WTC11 (cell line): Measurements from ENCODE around the gene CDK17. TPM values are rescaled to one million over a fixed set of nuclear protein-coding genes. Genes with fewer than 3 reads are reported as not detected.

Experiments
- ATAC-seq: fragments of 200-7000 bp; cut with Tn5 transposase; 2 replicates; pipeline ENCODE4 v1.10.0; 2021; ENCODE audit warnings: mild to moderate bottlenecking, moderate library complexity
- CTCF ChIA-PET: fragments of 300-600 bp; sonication (Branson Sonifier 250); formaldehyde crosslinking; loops from one replicate; lab custom pipeline; 2021; ENCODE audit warnings: antibody characterized with exemption; lab: Charles Lee
- POLR2A ChIA-PET: fragments of 350-600 bp; sonication (Branson Sonifier 250); formaldehyde crosslinking; loops from one replicate; lab custom pipeline; 2021; ENCODE audit warnings: antibody characterized with exemption; lab: Charles Lee
- DNase-seq: peaks from one replicate; pipeline ENCODE4 v3.0.0; 2021; ENCODE audit warnings: low spot score
- H3K27ac Mint-ChIP-seq: 2 replicates; pipeline ENCODE4 v1.8.0; 2021; ENCODE audit warnings: mixed read lengths
- H3K27me3 Mint-ChIP-seq: 2 replicates; pipeline ENCODE4 v1.8.0; 2021; ENCODE audit warnings: low read depth, mild to moderate bottlenecking, moderate library complexity, mixed read lengths
- H3K36me3 Mint-ChIP-seq: 2 replicates; pipeline ENCODE4 v1.8.0; 2021; ENCODE audit warnings: mixed read lengths
- H3K4me1 Mint-ChIP-seq: 2 replicates; pipeline ENCODE4 v1.8.0; 2022; ENCODE audit warnings: mixed read lengths
- H3K4me3 Mint-ChIP-seq: 2 replicates; pipeline ENCODE4 v1.8.0; 2021; ENCODE audit warnings: mild to moderate bottlenecking, moderate library complexity, mixed read lengths
- H3K9me3 Mint-ChIP-seq: 2 replicates; pipeline ENCODE4 v1.8.0; 2021; ENCODE audit warnings: mixed read lengths
- AFF4 ChIP-seq: sonication (generic); formaldehyde crosslinking; IDR thresholded peaks from 2 replicates; pipeline ENCODE4 v1.8.1; 2023; ENCODE audit warnings: mild to moderate bottlenecking, missing genetic modification reagents, borderline replicate concordance
- ATF2 ChIP-seq: sonication (generic); formaldehyde crosslinking; IDR thresholded peaks from 2 replicates; pipeline ENCODE4 v1.8.1; 2022; ENCODE audit warnings: low read depth, missing genetic modification reagents, borderline replicate concordance
- ATF6 ChIP-seq: sonication (generic); formaldehyde crosslinking; IDR thresholded peaks from 2 replicates; pipeline ENCODE4 v1.8.1; 2023; ENCODE audit warnings: mild to moderate bottlenecking, missing genetic modification reagents
- ELF4 ChIP-seq: sonication (generic); formaldehyde crosslinking; IDR thresholded peaks from 2 replicates; pipeline ENCODE4 v1.8.1; 2022; ENCODE audit warnings: low read depth, mild to moderate bottlenecking, moderate library complexity, missing genetic modification reagents
- FOXJ3 ChIP-seq: sonication (generic); formaldehyde crosslinking; IDR thresholded peaks from 2 replicates; pipeline ENCODE4 v1.9.0; 2021; ENCODE audit warnings: missing genetic modification reagents, mild to moderate bottlenecking, borderline replicate concordance
- JAZF1 ChIP-seq: fragments of 250-450 bp; sonication (Bioruptor Pico); IDR thresholded peaks from 2 replicates; pipeline ENCODE4 v1.9.0; 2021; ENCODE audit warnings: moderate library complexity, mild to moderate bottlenecking, inconsistent platforms
- JUN ChIP-seq: sonication (generic); formaldehyde crosslinking; IDR thresholded peaks from 2 replicates; pipeline ENCODE4 v1.8.0; 2023; ENCODE audit warnings: mild to moderate bottlenecking, missing genetic modification reagents
- NR2C2 ChIP-seq: sonication (generic); formaldehyde crosslinking; IDR thresholded peaks from 2 replicates; pipeline ENCODE4 v1.8.0; 2022; ENCODE audit warnings: mild to moderate bottlenecking, missing genetic modification reagents
- PRRX2 ChIP-seq: fragments of 250-450 bp; sonication (Bioruptor Pico); IDR thresholded peaks from 2 replicates; pipeline ENCODE4 v1.8.0; 2021; ENCODE audit warnings: mild to moderate bottlenecking
- SOX15 ChIP-seq: fragments of 250-450 bp; sonication (Bioruptor Pico); IDR thresholded peaks from 2 replicates; pipeline ENCODE4 v1.9.0; 2021; ENCODE audit warnings: mild to moderate bottlenecking
- SP1 ChIP-seq: sonication (generic); formaldehyde crosslinking; conservative IDR thresholded peaks from 2 replicates; pipeline ENCODE4 v1.8.1; 2022; ENCODE audit warnings: missing genetic modification reagents
- TEAD1 ChIP-seq: sonication (generic); formaldehyde crosslinking; IDR thresholded peaks from 2 replicates; pipeline ENCODE4 v1.8.0; 2022; ENCODE audit warnings: mild to moderate bottlenecking, missing genetic modification reagents
- TEAD4 ChIP-seq: sonication (generic); formaldehyde crosslinking; IDR thresholded peaks from 2 replicates; pipeline ENCODE4 v1.8.0; 2022; ENCODE audit warnings: mild to moderate bottlenecking, missing genetic modification reagents
- ZBTB21 ChIP-seq: sonication (generic); formaldehyde crosslinking; IDR thresholded peaks from 2 replicates; pipeline ENCODE4 v1.8.1; 2023; ENCODE audit warnings: mild to moderate bottlenecking, missing genetic modification reagents, borderline replicate concordance
- total RNA-seq: library from RNA; stranded (reverse); gene quantifications from 3 replicates; pipeline ENCODE4 v1.2.3, GENCODE V29; 2021
- TF ChIP-seq, protein P1 (sequence below): fragments of 250-450 bp; sonication (Bioruptor Pico); IDR thresholded peaks from 2 replicates; pipeline ENCODE4 v1.9.0; 2021; ENCODE audit warnings: mild to moderate bottlenecking, borderline replicate concordance

The CDK17 gene
- total RNA-seq, 1 experiment from 2014 or later, result 20.0 TPM

GRCh38 chr12:96338852-96339471, 61.3 kb downstream of the CDK17 start:
- no peak for ATAC-seq
- no peaks in the 10 kb centered on the region for H3K27me3 Mint-ChIP-seq
- POLR2A ChIA-PET, result no interaction called here
- no peak overlapping the region for H3K4me3 Mint-ChIP-seq
- DNase-seq, result no peak
- peaks cover 20% of the 10 kb centered on the region for H3K9me3 Mint-ChIP-seq
- peaks cover 18% of the 10 kb centered on the region for H3K36me3 Mint-ChIP-seq
- TF ChIP-seq TEAD1 (no peak), ATF6 (no peak), NR2C2 (CRISPR knock-in tag) (no peak), ATF2 (CRISPR knock-in tag) (no peak), PRRX2 (CRISPR knock-in tag) (no peak), AFF4 (CRISPR knock-in tag) (no peak), FOXJ3 (CRISPR knock-in tag) (no peak), ZBTB21 (CRISPR knock-in tag) (no peak), SP1 (CRISPR knock-in tag) (no peak)
- CTCF ChIA-PET, result no interaction called here
- peaks cover 4% of the 10 kb centered on the region; the same call in 1 of the 2 replicates for H3K4me1 Mint-ChIP-seq
- H3K27ac Mint-ChIP-seq, result no peak overlapping the region

DNA sequence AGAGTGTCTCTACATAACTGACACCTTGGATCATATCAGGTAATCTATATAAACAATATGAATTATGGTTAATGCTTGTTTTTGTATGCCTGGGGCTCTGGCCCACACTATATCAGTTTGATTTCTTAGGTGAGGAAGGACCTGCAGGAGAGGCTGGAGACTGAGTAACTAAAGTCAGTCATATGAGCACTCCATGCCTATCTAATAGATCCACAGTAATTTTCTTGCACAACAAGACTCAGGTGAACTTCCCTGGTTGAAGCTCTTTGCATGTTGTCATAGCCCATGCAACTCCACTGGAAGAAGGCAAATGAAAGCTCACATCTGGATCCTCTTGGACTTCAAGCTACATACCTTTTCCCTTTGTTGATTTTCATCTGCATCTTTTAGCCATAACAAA, 62.3 kb downstream of the CDK17 start:
- no peak for ATAC-seq
- Mint-ChIP-seq H3K4me1 (peaks cover 4% of the 10 kb centered on the region; the same call in 1 of the 2 replicates), H3K9me3 (peaks cover 15% of the 10 kb centered on the region), H3K36me3 (peaks cover 13% of the 10 kb centered on the region), H3K4me3 (no peak overlapping the region), H3K27ac (no peak overlapping the region), H3K27me3 (no peaks in the 10 kb centered on the region)
- ChIA-PET CTCF (no interaction called here), POLR2A (no interaction called here)
- TF ChIP-seq TEAD4 (CRISPR knock-in tag), result no peak
- TF ChIP-seq AFF4 (CRISPR knock-in tag), result no peak
- TF ChIP-seq SOX15 (CRISPR knock-in tag), result no peak
- no peak for TF ChIP-seq JAZF1 (CRISPR knock-in tag)
- TF ChIP-seq JUN (CRISPR knock-in tag), result no peak
- TF ChIP-seq, protein P1, sequence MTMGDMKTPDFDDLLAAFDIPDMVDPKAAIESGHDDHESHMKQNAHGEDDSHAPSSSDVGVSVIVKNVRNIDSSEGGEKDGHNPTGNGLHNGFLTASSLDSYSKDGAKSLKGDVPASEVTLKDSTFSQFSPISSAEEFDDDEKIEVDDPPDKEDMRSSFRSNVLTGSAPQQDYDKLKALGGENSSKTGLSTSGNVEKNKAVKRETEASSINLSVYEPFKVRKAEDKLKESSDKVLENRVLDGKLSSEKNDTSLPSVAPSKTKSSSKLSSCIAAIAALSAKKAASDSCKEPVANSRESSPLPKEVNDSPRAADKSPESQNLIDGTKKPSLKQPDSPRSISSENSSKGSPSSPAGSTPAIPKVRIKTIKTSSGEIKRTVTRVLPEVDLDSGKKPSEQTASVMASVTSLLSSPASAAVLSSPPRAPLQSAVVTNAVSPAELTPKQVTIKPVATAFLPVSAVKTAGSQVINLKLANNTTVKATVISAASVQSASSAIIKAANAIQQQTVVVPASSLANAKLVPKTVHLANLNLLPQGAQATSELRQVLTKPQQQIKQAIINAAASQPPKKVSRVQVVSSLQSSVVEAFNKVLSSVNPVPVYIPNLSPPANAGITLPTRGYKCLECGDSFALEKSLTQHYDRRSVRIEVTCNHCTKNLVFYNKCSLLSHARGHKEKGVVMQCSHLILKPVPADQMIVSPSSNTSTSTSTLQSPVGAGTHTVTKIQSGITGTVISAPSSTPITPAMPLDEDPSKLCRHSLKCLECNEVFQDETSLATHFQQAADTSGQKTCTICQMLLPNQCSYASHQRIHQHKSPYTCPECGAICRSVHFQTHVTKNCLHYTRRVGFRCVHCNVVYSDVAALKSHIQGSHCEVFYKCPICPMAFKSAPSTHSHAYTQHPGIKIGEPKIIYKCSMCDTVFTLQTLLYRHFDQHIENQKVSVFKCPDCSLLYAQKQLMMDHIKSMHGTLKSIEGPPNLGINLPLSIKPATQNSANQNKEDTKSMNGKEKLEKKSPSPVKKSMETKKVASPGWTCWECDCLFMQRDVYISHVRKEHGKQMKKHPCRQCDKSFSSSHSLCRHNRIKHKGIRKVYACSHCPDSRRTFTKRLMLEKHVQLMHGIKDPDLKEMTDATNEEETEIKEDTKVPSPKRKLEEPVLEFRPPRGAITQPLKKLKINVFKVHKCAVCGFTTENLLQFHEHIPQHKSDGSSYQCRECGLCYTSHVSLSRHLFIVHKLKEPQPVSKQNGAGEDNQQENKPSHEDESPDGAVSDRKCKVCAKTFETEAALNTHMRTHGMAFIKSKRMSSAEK (CRISPR knock-in tag), result no peak
- no peak for TF ChIP-seq ELF4 (CRISPR knock-in tag)
- DNase-seq, result no peak
